IPS-18a (cell line): ENCODE measurements around the gene KNSTRN.

Experiments
- H3K27ac ChIP-seq: one replicate; pipeline ENCODE4 v1.5.1; 2013; ENCODE audit warnings: low read length
- H3K27me3 ChIP-seq: one replicate; pipeline ENCODE4 v1.6.1; 2013; ENCODE audit warnings: mild to moderate bottlenecking, low read length; ENCODE audit not compliant: control insufficient read depth, insufficient read depth
- H3K36me3 ChIP-seq: one replicate; pipeline ENCODE4 v1.6.1; 2013; ENCODE audit warnings: low read depth, low read length; ENCODE audit not compliant: control insufficient read depth
- H3K4me1 ChIP-seq: one replicate; pipeline ENCODE4 v1.6.1; 2013; ENCODE audit warnings: low read depth, low read length; ENCODE audit not compliant: control insufficient read depth
- H3K4me3 ChIP-seq: one replicate; pipeline ENCODE4 v1.5.1; 2013; ENCODE audit warnings: low read length
- H3K9ac ChIP-seq: one replicate; pipeline ENCODE4 v1.6.1; 2013; ENCODE audit warnings: mild to moderate bottlenecking, low read length, moderate library complexity
- H3K9me3 ChIP-seq: one replicate; pipeline ENCODE4 v1.6.1; 2013; ENCODE audit warnings: low read depth, low read length; ENCODE audit not compliant: control insufficient read depth

KNSTRN gene

DNA sequence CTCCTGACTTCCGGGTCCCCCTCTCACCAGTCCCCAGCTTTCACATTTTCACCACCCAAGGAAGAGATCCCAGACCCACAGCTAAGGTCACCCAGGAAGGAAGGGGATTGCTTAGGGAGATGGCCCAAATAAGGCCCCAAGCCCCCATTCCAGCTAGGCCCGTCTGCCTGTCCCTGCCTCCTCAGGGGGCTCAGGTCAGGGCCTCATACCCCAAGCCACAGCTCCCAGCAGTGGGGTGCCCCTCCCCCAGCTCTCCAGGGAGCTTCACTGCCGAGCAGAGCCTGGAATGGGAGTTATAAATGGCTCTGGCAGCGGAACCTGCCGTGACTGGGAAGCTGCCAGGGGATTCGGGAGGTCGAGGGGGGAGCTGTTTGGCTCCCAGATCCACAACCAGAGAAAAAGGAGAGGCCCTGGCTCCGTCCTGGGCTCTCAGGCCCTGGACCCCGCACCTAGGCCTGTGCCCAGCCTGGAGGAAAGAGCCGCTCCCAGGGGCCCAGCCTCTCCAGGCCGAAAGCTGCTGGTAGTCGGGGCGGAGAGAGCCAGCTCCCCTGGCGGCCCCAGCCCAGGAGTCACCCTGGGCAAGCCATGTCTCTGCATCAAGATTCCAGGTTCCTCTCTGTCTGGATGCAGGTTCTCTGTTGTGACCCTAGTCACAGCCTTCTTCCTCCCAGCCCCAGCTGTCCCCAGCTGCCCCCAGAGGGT lies 42.3 kb upstream of the KNSTRN start:
- no peak overlapping the region for H3K27ac ChIP-seq
- no peak overlapping the region for H3K9ac ChIP-seq

DNA sequence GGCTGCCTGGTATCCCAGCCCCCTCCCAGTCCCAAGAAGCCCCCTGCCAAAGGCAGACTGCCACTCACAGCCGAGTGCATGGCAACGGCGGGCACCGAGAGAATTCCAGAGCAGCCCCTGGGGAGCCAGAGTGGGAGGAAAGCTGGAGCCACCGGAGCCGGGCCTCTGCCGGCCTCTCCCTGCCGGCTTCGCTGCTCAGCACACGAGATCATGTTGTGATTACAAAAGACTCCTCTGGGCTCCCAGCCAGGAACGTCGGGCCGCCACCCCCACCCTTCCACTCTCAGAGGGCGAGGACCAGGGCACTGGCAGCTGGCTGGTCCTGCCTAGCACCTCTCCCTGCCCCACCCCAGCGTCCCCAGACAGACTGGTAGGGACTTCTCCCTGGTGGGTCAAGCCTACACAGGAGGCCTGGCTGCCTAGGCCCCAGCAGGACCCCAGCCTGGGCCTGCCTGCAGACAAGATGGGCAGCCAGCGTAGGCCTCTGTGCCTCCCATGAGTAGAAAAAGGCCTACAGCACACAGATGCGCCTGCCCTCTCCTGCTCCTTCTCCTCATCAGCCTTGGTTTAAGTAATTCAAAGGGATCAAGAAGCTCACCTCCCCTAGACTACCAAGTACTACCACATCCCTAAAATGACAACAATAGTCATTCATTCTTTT lies 41.7 kb upstream of the KNSTRN start, which contains the start of gene CCDC9B:
TSS of gene CCDC9B (minus strand) at position 200 of the 661 bp plus-strand sequence. CDS start at position 80, 120 bp downstream.
- no peaks in the 10 kb centered on the region for H3K9me3 ChIP-seq
- no peaks in the 10 kb centered on the region for H3K4me1 ChIP-seq
- no peak within 1 kb of the TSS for H3K4me3 ChIP-seq
- peaks cover 6% of the 10 kb centered on the region for H3K27me3 ChIP-seq
- no peak within 1 kb of the TSS for H3K9ac ChIP-seq
- no peaks in the 10 kb centered on the region for H3K36me3 ChIP-seq
- H3K27ac ChIP-seq, result no peak within 1 kb of the TSS

More for the DNA sequence above, 42.3 kb upstream of the KNSTRN start:
- no peaks in the 10 kb centered on the region for H3K36me3 ChIP-seq
- peaks cover 6% of the 10 kb centered on the region for H3K27me3 ChIP-seq
- no peaks in the 10 kb centered on the region for H3K4me1 ChIP-seq
- no peak overlapping the region for H3K4me3 ChIP-seq
- H3K9me3 ChIP-seq, result no peaks in the 10 kb centered on the region

DNA sequence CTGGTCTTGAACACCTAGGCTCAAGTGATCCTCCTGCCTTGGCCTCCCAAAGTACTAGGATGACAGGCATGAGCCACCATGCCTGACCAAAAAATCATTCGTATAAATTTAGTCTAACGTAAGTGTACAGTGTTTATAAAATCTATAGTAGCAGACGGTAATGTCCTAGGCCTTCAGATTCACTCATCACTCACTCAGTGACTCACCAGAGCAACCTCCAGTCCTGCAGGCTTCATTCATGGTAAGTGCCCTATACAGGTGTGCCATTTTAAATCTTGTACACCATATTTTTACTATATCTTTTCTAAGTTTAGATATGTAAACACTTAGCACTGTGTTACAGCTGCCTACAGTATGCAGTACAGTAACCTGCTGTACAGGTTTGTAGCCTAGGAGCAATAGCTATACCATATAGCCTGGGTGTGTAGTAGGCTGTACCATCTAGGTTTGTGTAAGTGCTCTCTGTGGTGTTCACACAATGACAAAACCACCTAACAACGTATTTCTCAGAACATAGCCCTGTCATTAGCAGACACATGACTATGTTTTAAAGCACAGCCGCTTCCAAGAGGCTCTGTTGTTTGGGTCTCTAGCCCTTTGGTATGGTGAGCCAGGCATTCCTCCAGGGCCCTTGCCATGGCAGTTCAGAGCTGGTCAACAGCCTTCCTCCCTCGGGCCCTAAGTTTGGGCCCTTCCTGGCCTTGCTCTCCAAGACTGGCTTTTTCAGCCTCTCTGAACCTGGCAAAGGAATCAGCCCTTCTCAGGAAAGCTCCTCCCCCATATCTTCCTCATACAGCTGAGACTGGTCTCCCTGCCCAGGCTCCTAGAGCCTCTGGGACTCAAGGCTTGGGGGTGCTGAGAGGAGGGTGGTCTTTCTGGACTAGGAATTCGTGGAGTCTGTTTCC lies 39.9 kb upstream of the KNSTRN start:
- Histone ChIP-seq H3K27ac (no peak overlapping the region), H3K4me3 (no peak overlapping the region), H3K27me3 (no peaks in the 10 kb centered on the region), H3K9me3 (no peaks in the 10 kb centered on the region), H3K4me1 (no peaks in the 10 kb centered on the region), H3K9ac (no peak overlapping the region), H3K36me3 (no peaks in the 10 kb centered on the region)

DNA sequence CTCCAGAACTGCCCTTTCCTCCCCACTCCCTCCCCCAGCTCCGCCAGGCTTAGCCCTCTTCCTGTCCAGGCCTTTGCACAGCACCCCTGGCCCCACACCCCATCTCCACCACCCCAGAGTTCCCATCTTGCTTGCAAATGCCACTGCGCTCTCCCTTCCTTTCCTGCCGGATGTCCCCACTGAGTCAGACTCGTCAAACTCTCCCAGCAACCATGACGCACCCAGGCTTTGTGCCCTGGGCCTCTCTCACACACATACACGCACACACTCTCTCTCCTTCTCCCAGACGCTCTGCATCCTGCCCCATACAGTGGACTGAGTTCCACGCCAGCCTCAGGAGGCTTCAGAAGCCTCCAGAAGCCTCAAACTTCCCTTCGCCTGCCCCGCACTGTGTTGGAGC lies 39.0 kb upstream of the KNSTRN start:
- H3K4me1 ChIP-seq, result no peaks in the 10 kb centered on the region
- H3K9ac ChIP-seq, result no peak overlapping the region
- H3K27ac ChIP-seq, result no peak overlapping the region
- no peaks in the 10 kb centered on the region for H3K36me3 ChIP-seq
- H3K4me3 ChIP-seq, result no peak overlapping the region
- H3K27me3 ChIP-seq, result no peaks in the 10 kb centered on the region
- H3K9me3 ChIP-seq, result no peaks in the 10 kb centered on the region

DNA sequence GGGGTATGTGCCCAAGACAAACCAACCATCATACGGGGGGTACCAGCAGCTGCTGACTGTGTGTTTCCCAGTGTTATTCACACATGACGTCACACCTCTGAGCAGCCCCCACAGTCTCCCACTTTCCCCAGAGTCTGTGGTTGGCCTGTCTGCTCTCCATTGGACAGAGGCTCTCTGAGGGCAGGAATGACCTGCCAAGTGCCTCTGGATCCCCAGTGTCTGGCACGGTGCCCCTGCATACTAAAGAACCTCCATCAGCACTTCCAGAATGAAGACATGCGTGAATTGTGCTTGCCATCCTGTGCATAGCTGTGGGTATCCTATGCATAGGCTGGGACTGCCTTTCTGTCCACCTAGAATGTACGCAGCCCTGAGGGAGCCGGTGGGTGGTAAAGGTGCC lies 38.3 kb upstream of the KNSTRN start:
- no peak overlapping the region for H3K4me3 ChIP-seq
- no peak overlapping the region for H3K27ac ChIP-seq
- H3K9me3 ChIP-seq, result no peaks in the 10 kb centered on the region
- H3K9ac ChIP-seq, result no peak overlapping the region
- H3K27me3 ChIP-seq, result no peaks in the 10 kb centered on the region
- no peaks in the 10 kb centered on the region for H3K4me1 ChIP-seq
- H3K36me3 ChIP-seq, result no peaks in the 10 kb centered on the region

DNA sequence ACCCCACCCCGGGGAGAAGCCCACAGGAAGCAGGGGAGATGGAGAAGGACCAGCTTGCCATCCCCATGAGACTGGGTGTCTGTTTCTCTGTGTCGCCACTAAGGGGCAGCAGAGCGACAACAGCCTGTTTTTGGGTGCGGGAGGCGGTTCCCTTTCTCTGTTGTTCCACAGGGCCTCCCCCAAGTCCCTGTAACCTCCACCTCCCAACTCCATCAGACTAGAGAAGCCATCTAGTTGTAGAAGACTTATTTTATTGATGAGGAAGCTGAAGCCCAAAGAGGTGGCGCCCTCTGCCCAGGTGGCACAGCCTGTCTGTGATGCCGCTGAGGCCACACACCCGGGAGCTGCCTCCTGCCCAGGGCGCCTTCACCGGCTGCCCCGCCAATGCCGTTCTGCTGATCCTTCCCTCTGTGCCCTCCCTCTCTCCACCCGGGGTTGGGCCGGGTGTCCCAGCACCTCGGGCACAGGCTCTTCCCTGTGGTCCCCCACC lies 37.8 kb upstream of the KNSTRN start:
- Histone ChIP-seq H3K36me3 (no peaks in the 10 kb centered on the region), H3K27me3 (no peaks in the 10 kb centered on the region), H3K27ac (no peak overlapping the region), H3K4me1 (no peaks in the 10 kb centered on the region), H3K9me3 (no peaks in the 10 kb centered on the region), H3K9ac (no peak overlapping the region), H3K4me3 (no peak overlapping the region)

DNA sequence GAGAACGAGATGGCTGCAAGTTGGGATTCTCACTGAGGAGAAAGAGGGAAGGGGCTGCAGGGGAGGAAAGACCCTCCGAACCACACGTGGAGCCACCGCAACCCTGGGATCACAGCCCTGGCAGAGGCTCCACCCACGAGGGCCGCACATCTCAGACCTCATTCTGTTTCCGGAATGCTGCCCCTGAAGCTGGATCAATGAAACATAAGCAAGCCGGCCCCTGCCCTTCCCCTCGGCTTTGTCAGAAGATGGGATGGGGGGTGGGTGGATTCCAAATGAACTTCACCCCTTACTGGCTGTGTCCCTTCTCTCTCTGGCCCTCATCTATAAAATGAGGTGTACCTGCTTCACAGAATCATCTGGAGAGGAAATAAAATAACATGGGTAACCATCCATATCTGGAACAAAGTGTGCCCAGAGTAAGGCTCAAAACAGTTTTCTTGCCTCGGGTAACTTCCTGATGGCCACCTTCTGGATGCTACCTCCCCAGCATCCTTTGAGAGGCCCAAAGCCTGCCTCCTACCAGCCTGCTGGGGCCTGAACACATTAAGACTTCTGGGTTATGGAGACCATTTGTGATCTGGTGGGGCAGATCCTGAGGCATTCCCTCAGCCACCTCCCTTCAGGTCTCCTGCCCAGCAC lies 37.2 kb upstream of the KNSTRN start:
- Histone ChIP-seq H3K4me1 (no peaks in the 10 kb centered on the region), H3K27me3 (no peaks in the 10 kb centered on the region), H3K36me3 (no peaks in the 10 kb centered on the region), H3K9me3 (no peaks in the 10 kb centered on the region), H3K9ac (no peak overlapping the region), H3K4me3 (no peak overlapping the region), H3K27ac (no peak overlapping the region)

DNA sequence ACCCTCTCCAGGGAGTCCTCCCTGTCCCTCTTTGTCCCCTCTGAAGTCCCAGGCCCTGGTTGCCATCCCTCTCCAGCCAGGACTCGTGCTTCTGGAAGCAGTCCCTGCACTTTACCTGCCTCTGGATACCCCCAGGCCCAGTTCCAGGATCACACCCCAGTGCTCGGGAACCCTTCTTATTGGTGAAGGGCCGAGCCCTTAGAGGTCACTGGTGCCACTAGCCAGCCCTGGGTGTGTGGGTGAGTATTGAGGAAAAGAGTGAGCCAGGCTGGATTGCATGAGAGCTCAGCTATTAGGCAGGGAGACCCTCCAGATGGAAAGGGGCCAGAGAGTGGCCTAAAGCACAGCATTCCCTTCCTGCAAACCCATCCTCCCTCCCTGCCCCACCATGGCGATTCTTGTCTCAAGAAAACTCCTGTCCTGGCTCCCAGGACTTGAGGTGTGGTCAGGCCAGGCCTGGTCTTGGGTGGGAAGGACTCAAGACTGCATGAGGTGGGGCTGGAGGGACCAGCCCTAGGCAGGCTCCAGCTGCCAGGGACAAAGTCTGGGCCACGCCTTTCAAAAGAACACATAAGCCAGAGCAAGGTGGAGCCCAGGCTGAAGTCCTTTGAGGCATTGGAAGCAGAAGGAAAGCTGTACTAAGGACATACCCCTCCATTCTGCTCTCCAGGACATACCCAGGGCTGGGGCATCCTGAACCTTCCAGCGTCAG lies 36.5 kb upstream of the KNSTRN start:
- Histone ChIP-seq H3K9me3 (no peaks in the 10 kb centered on the region), H3K36me3 (no peaks in the 10 kb centered on the region), H3K27ac (no peak overlapping the region), H3K4me1 (no peaks in the 10 kb centered on the region), H3K9ac (no peak overlapping the region), H3K27me3 (no peaks in the 10 kb centered on the region), H3K4me3 (no peak overlapping the region)

DNA sequence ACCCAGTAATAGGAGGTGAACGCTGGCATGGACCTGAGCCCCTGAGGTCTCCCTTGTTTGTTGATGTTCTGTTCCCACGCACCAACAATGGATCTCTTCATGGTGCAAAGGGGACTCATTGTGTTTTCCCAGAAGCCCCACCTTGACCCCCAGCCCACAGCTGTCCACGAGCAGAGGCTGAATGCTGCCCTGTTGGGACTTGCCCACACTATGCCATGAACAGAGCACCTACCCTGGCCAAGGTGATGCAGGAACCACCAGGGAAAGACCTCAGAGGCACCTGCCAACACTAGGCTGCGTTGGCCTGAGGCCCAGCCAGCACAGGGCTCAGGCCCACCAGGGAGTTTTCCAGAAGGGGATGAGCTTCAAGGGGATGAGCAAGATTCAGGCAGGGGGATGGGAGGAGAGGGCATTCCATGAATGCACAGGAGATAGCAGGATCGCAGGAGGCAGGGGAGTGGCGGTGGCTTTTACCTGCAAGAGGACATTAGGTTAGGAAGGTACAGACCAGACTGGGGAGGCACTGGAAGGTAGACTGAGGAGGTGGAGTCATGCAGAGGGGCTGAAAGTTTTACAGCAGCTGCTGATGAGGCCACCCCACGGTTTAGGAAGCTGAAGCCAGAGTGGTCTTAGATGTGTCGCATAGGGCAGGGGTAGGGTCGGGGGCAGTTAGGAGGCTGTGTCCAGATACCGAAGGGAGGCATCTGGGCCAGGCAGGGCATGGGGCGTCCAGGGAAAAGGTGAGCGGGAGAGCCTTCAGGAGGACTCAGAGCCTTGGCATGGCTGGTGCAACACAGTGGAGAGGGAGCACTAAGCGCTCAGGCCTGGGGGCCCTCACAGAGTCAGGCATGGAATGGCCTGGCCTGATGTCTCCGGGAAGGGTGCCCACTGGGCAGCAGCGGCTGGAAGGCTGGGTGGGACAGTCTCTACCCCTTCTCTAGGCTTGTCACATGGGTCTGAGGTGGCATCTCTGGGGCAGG lies 35.7 kb upstream of the KNSTRN start:
- no peaks in the 10 kb centered on the region for H3K27me3 ChIP-seq
- H3K9me3 ChIP-seq, result no peaks in the 10 kb centered on the region
- no peak overlapping the region for H3K9ac ChIP-seq
- no peaks in the 10 kb centered on the region for H3K36me3 ChIP-seq
- H3K4me1 ChIP-seq, result no peaks in the 10 kb centered on the region
- H3K4me3 ChIP-seq, result no peak overlapping the region
- no peak overlapping the region for H3K27ac ChIP-seq
